ENCODE results near the gene UVRAG. TPM values are rescaled to one million over a fixed set of nuclear protein-coding genes. Genes with fewer than 3 reads are reported as not detected.

Gene UVRAG
- total and polyA plus RNA-seq, 7 donors = 6.2 to 16.8 (median 13.6) TPM

GRCh38 chr11:75954039-75954438 lies 139.0 kb downstream of the UVRAG start:
- WGBS, 3 donors = 28 to 51% (median 35%) methylated on average over 2 of the region's 2 CpGs
- Histone ChIP-seq H3K9me3 (no peaks in the 10 kb centered on the region), H3K27ac (no peak overlapping the region), H3K4me1 (peaks cover 15% of the 10 kb centered on the region), H3K36me3 (ENCODE audit: insufficient read depth in 1 of 2, low read depth in 1 of 2) (no peaks in the 10 kb centered on the region), H3K27me3 (ENCODE audit: insufficient read depth in 3 of 3, low read length in 2 of 3) (no peaks in the 10 kb centered on the region), H3K4me3 (peak overlapping the region; percentile 1)
- no peak for DNase-seq
- peak in 3 of 4 donors; percentile 75 to 91 (median 81) for ATAC-seq
- intact Hi-C loops (cut with DNase I) = no loop called here
- TF ChIP-seq CTCF (IDR thresholded peaks at IDR 0.05) = no peak

GRCh38 chr11:75955443-75955842 lies 140.4 kb downstream of the UVRAG start:
- WGBS, 3 donors = 92 to 95% (median 94%) methylated on average over 5 of the region's 5 CpGs
- no peaks in the 10 kb centered on the region for H3K9me3 ChIP-seq
- TF ChIP-seq CTCF (IDR thresholded peaks at IDR 0.05) = no peak
- no peaks in the 10 kb centered on the region for H3K27me3 ChIP-seq (ENCODE audit: insufficient read depth in 3 of 3, low read length in 2 of 3)
- peaks cover 15% of the 10 kb centered on the region for H3K4me1 ChIP-seq
- no peak overlapping the region for H3K4me3 ChIP-seq
- ATAC-seq (no peak), DNase-seq (no peak)
- no peak overlapping the region for H3K27ac ChIP-seq
- intact Hi-C loops (cut with DNase I) = no loop called here
- H3K36me3 ChIP-seq (ENCODE audit: insufficient read depth in 1 of 2, low read depth in 1 of 2) = no peaks in the 10 kb centered on the region

- DNase-seq = no peak
- WGBS, 3 donors = 93 to 100% (median 96%) methylated on average over 2 of the region's 2 CpGs
- ATAC-seq = no peak
Measured at GRCh38 chr11:75959540-75959939, 144.5 kb downstream of the UVRAG start.

GRCh38 chr11:75964071-75964470 lies 149.1 kb downstream of the UVRAG start:
- Histone ChIP-seq H3K4me1 (peaks cover 5% of the 10 kb centered on the region), H3K36me3 (ENCODE audit: insufficient read depth in 1 of 2, low read depth in 1 of 2) (no peaks in the 10 kb centered on the region), H3K4me3 (no peak overlapping the region), H3K9me3 (no peaks in the 10 kb centered on the region), H3K27me3 (ENCODE audit: insufficient read depth in 3 of 3, low read length in 2 of 3) (no peaks in the 10 kb centered on the region), H3K27ac (no peak overlapping the region)
- ATAC-seq (no peak), DNase-seq (no peak)
- intact Hi-C loops (cut with DNase I) = no loop called here
- TF ChIP-seq CTCF (IDR thresholded peaks at IDR 0.05) = no peak
- 95 to 98% (median 97%) methylated on average over 2 of the region's 2 CpGs for WGBS, 3 donors

More at GRCh38 chr11:75959540-75959939, 144.5 kb downstream of the UVRAG start:
- no peaks in the 10 kb centered on the region for H3K36me3 ChIP-seq (ENCODE audit: insufficient read depth in 1 of 2, low read depth in 1 of 2)
- H3K9me3 ChIP-seq = no peaks in the 10 kb centered on the region
- H3K27me3 ChIP-seq (ENCODE audit: insufficient read depth in 3 of 3, low read length in 2 of 3) = no peaks in the 10 kb centered on the region
- no peak for TF ChIP-seq CTCF (IDR thresholded peaks at IDR 0.05)
- intact Hi-C loops (cut with DNase I) = no loop called here
- peaks cover 3% of the 10 kb centered on the region for H3K4me1 ChIP-seq
- no peak overlapping the region for H3K27ac ChIP-seq
- no peak overlapping the region for H3K4me3 ChIP-seq

GRCh38 chr11:75966537-75967287 lies 151.7 kb downstream of the UVRAG start:
- no peaks in the 10 kb centered on the region for H3K36me3 ChIP-seq (ENCODE audit: insufficient read depth in 1 of 2, low read depth in 1 of 2)
- no peak for ATAC-seq
- intact Hi-C loops (cut with DNase I) = no loop called here
- no peak for DNase-seq
- H3K27ac ChIP-seq = no peak overlapping the region
- H3K9me3 ChIP-seq = no peaks in the 10 kb centered on the region
- no peak overlapping the region for H3K4me3 ChIP-seq
- H3K27me3 ChIP-seq (ENCODE audit: insufficient read depth in 3 of 3, low read length in 2 of 3) = no peaks in the 10 kb centered on the region
- peaks cover 5% of the 10 kb centered on the region for H3K4me1 ChIP-seq
- no peak for TF ChIP-seq CTCF (IDR thresholded peaks at IDR 0.05)
